Measurements from ENCODE around the gene CCDC92.
A peak's percentile ranks its signal among the peaks of the same experiment; 100 is the strongest.
"Not testable (repeated sequence)": the region's sequence is repeated elsewhere in the genome, so short reads cannot be mapped to it uniquely, and the experiment has no call there.

Gene CCDC92

GRCh38 chr12:123949770-123950165, 22.9 kb downstream of the CCDC92 start:
- no peak for DNase-seq (ENCODE audit: low spot score)

GRCh38 chr12:123948796-123949769, 23.5 kb downstream of the CCDC92 start:
- peak; percentile 16 for DNase-seq (ENCODE audit: low spot score)

GRCh38 chr12:123948401-123948795, 24.2 kb downstream of the CCDC92 start:
- no peak for DNase-seq (ENCODE audit: low spot score)

- DNase-seq (ENCODE audit: low spot score): not testable (repeated sequence)
Observed at GRCh38 chr12:123947531-123947930, 25.1 kb downstream of the CCDC92 start.

GRCh38 chr12:123946516-123947505, 25.8 kb downstream of the CCDC92 start:
- DNase-seq (ENCODE audit: low spot score): not testable (repeated sequence)

GRCh38 chr12:123946152-123946515, 26.5 kb downstream of the CCDC92 start:
- no peak for DNase-seq (ENCODE audit: low spot score)

GRCh38 chr12:123945287-123946151, 27.1 kb downstream of the CCDC92 start:
- no peak for DNase-seq (ENCODE audit: low spot score)

GRCh38 chr12:123944696-123945095, 27.9 kb downstream of the CCDC92 start:
- DNase-seq (ENCODE audit: low spot score): no peak

- no peak for DNase-seq (ENCODE audit: low spot score)
Observed at GRCh38 chr12:123943816-123944215, 28.8 kb downstream of the CCDC92 start.

GRCh38 chr12:123942911-123943648, 29.6 kb downstream of the CCDC92 start:
- DNase-seq (ENCODE audit: low spot score): no peak

- no peak for DNase-seq (ENCODE audit: low spot score)
Observed at GRCh38 chr12:123942238-123942653, 30.4 kb downstream of the CCDC92 start.

GRCh38 chr12:123941624-123942237, 30.9 kb downstream of the CCDC92 start:
- no peak for DNase-seq (ENCODE audit: low spot score)

- no peak for DNase-seq (ENCODE audit: low spot score)
Observed at GRCh38 chr12:123941000-123941399, 31.6 kb downstream of the CCDC92 start.

- DNase-seq (ENCODE audit: low spot score): no peak
Observed at GRCh38 chr12:123940627-123940966, 32.0 kb downstream of the CCDC92 start.

- no peak for DNase-seq (ENCODE audit: low spot score)
Observed at GRCh38 chr12:123939716-123940626, 32.7 kb downstream of the CCDC92 start.

GRCh38 chr12:123938679-123939480, 33.8 kb downstream of the CCDC92 start:
- no peak for DNase-seq (ENCODE audit: low spot score)

GRCh38 chr12:123937707-123938591, 34.7 kb downstream of the CCDC92 start:
- no peak for DNase-seq (ENCODE audit: low spot score)
